Skin of body (tissue), 2 donors: ENCODE data around the gene SUCNR1. TPM values are rescaled to one million over a fixed set of nuclear protein-coding genes. Genes with fewer than 3 reads are reported as not detected.
"Not testable (repeated sequence)": the region's sequence is repeated elsewhere in the genome, so short reads cannot be mapped to it uniquely, and the experiment has no call there.

Experiments
- DNase-seq: peaks from one replicate; lab custom pipeline; 2025; lab: John Stamatoyannopoulos, UW
- total RNA-seq: library from RNA; depleted of rRNA; stranded (reverse); fragments of >200 nt; gene quantifications from one replicate; pipeline ENCODE4 v1.2.3, GENCODE V29; 2014

SUCNR1 gene
- total RNA-seq, 1 donor from 2014 or later = 0.39 TPM

GRCh38 chr3:151900884-151901643, 27.6 kb downstream of the SUCNR1 start:
- no peak for DNase-seq

- DNase-seq = no peak
Observed at GRCh38 chr3:151901644-151902285, 28.3 kb downstream of the SUCNR1 start.

- DNase-seq = no peak
Observed at GRCh38 chr3:151903501-151903991, 30.1 kb downstream of the SUCNR1 start.

- no peak for DNase-seq
Observed at GRCh38 chr3:151905647-151906046, 32.2 kb downstream of the SUCNR1 start.

- no peak for DNase-seq
Observed at GRCh38 chr3:151906751-151907150, 33.3 kb downstream of the SUCNR1 start.

GRCh38 chr3:151908399-151908798, 35.0 kb downstream of the SUCNR1 start:
- no peak for DNase-seq

GRCh38 chr3:151909681-151910405, 36.4 kb downstream of the SUCNR1 start:
- DNase-seq = no peak

- no peak for DNase-seq
Observed at GRCh38 chr3:151911462-151911861, 38.0 kb downstream of the SUCNR1 start.

GRCh38 chr3:151912028-151912427, 38.6 kb downstream of the SUCNR1 start:
- no peak for DNase-seq

GRCh38 chr3:151916781-151917180, 43.3 kb downstream of the SUCNR1 start:
- DNase-seq = no peak

- peak; percentile 72 for DNase-seq
Observed at GRCh38 chr3:151918253-151919029, 45.0 kb downstream of the SUCNR1 start.

GRCh38 chr3:151919030-151919328, 45.5 kb downstream of the SUCNR1 start:
- no peak for DNase-seq

- no peak for DNase-seq
Observed at GRCh38 chr3:151919446-151919845, 46.0 kb downstream of the SUCNR1 start.

- peak; percentile 66 for DNase-seq
Observed at GRCh38 chr3:151923901-151924300, 50.5 kb downstream of the SUCNR1 start.

GRCh38 chr3:151924753-151925152, 51.3 kb downstream of the SUCNR1 start:
- DNase-seq = no peak

GRCh38 chr3:151925419-151925818, 52.0 kb downstream of the SUCNR1 start:
- no peak for DNase-seq

GRCh38 chr3:151925876-151926275, 52.4 kb downstream of the SUCNR1 start:
- DNase-seq = no peak

- peak; percentile 41 for DNase-seq
Observed at GRCh38 chr3:151926956-151927355, 53.5 kb downstream of the SUCNR1 start.

- not testable (repeated sequence) for DNase-seq
Observed at GRCh38 chr3:151927915-151928525, 54.6 kb downstream of the SUCNR1 start.

- no peak for DNase-seq
Observed at GRCh38 chr3:151931171-151931570, 57.7 kb downstream of the SUCNR1 start.

- peak; percentile 88 for DNase-seq
Observed at GRCh38 chr3:151933234-151933853, 59.9 kb downstream of the SUCNR1 start.
